ENCODE results near the gene CHD2.

GRCh38 chr15:93001881-93002280, 101.8 kb downstream of the CHD2 start:
- TF ChIP-seq CTCF (IDR thresholded peaks at IDR 0.05 in 4 of 5, conservative IDR thresholded peaks at IDR 0.05 in 1 of 5), result peak in 3 of 5 experiments; percentile 7 to 20 (median 17)
- TF ChIP-seq POLR2A (IDR thresholded peaks at IDR 0.05), result no peak
